ENCODE data around the gene ARL15.

- TF ChIP-seq RAD21 (IDR thresholded peaks at IDR 0.05; ENCODE audit: low read depth), result no peak
- no peak for TF ChIP-seq CEBPB (IDR thresholded peaks at IDR 0.05)
- TF ChIP-seq REST (IDR thresholded peaks at IDR 0.05; ENCODE audit: low read depth), result no peak
- TF ChIP-seq CREB1 (IDR thresholded peaks at IDR 0.05; ENCODE audit: low read depth), result no peak
- no peak for TF ChIP-seq YY1 (IDR thresholded peaks at IDR 0.05; ENCODE audit: low read depth)
- no peak for TF ChIP-seq USF1 (IDR thresholded peaks at IDR 0.05)
- no peak for TF ChIP-seq MAX (IDR thresholded peaks at IDR 0.05)
These were observed 402.5 kb downstream of the ARL15 start for GRCh38 chr5:53907827-53908226.

Measured in Ishikawa (cell line).